ENCODE data around the gene TMEM200C. TPM values are rescaled to one million over a fixed set of nuclear protein-coding genes. Genes with fewer than 3 reads are reported as not detected.

Gene TMEM200C
- total and polyA plus RNA-seq, 2 donors (not counting 3 experiments of a cell fraction or from before 2014, with no cell fraction given) = 0.07 TPM; not detected in 1

- no peak overlapping the region for H3K4me2 ChIP-seq (ENCODE audit: insufficient read depth, low read length)
- ChIA-PET POLR2A (no interaction called here), CTCF (interaction anchor here (1.0 kb wide), 1 partner anchor 294 kb away, joined by 3 read pairs; no protein-coding TSS in a partner anchor)
- H3K9ac ChIP-seq (replicated peaks; ENCODE audit: extremely low read depth, insufficient read depth, low read length) = no peak overlapping the region
- TF ChIP-seq EZH2 (IDR thresholded peaks at IDR 0.05; ENCODE audit: borderline replicate concordance, low read depth, low read length, severe bottlenecking) (peak; percentile 78), FOS (IDR thresholded peaks at IDR 0.05; ENCODE audit: borderline replicate concordance, insufficient read depth, low read length) (no peak)
- dilution Hi-C loops (cut with MboI; ENCODE audit: extremely low pct_ligation_motif_present, low sequenced_read_pairs) = no loop called here
- no peak overlapping the region for H2AFZ ChIP-seq (ENCODE audit: low read depth, low read length)
- H3K4me3 ChIP-seq (replicated peaks in 1 of 3; ENCODE audit: insufficient read depth in 1 of 3, low read depth in 1 of 3, low read length in 3 of 3) = no peak overlapping the region
- no peaks in the 10 kb centered on the region for H3K9me1 ChIP-seq (replicated peaks; ENCODE audit: control insufficient read depth, extremely low read depth, insufficient read depth, low read length)
- peaks cover 59 to 75% of the 10 kb centered on the region in 2 experiments for H3K27me3 ChIP-seq (ENCODE audit: control insufficient read depth in 2 of 2, insufficient read depth in 2 of 2, low read length in 2 of 2)
- FAIRE-seq (no peak), DNase-seq (ENCODE audit: low read depth, low spot score) (no peak)
- intact Hi-C loops (cut with micrococcal nuclease) = loop anchor here (5.0 kb wide), 1 partner anchor 163 kb away; no protein-coding TSS in a partner anchor
- no peaks in the 10 kb centered on the region for H3K36me3 ChIP-seq (ENCODE audit: control insufficient read depth in 2 of 2, extremely low read depth in 1 of 2, insufficient read depth in 2 of 2, low read length in 2 of 2)
- H3K9me3 ChIP-seq (replicated peaks; ENCODE audit: control insufficient read depth, insufficient read depth, low read length) = no peaks in the 10 kb centered on the region
- H3K4me1 ChIP-seq (ENCODE audit: control insufficient read depth, extremely low read depth, insufficient read depth, low read length) = peaks cover 3% of the 10 kb centered on the region
- no peak overlapping the region for H3K27ac ChIP-seq (ENCODE audit: insufficient read depth, low read depth, low read length)
- no TSS peak for BruUV-seq (replicated peaks)
- no peaks in the 10 kb centered on the region for H3K79me2 ChIP-seq (ENCODE audit: control insufficient read depth, insufficient read depth, low read length)
- no peaks in the 10 kb centered on the region for H4K20me1 ChIP-seq (replicated peaks; ENCODE audit: control insufficient read depth, extremely low read depth, insufficient read depth, low read length)
Observed at GRCh38 chr18:5894611-5895298, 567 bp downstream of the TMEM200C start.

- FAIRE-seq = no peak
- Histone ChIP-seq H3K36me3 (ENCODE audit: control insufficient read depth in 2 of 2, extremely low read depth in 1 of 2, insufficient read depth in 2 of 2, low read length in 2 of 2) (no peaks in the 10 kb centered on the region), H3K27ac (ENCODE audit: insufficient read depth, low read depth, low read length) (no peak overlapping the region), H3K4me2 (ENCODE audit: insufficient read depth, low read length) (no peak overlapping the region), H3K27me3 (ENCODE audit: control insufficient read depth in 2 of 2, insufficient read depth in 2 of 2, low read length in 2 of 2) (peaks cover 59 to 75% of the 10 kb centered on the region in 2 experiments), H3K9me1 (replicated peaks; ENCODE audit: control insufficient read depth, extremely low read depth, insufficient read depth, low read length) (no peaks in the 10 kb centered on the region), H3K4me3 (replicated peaks in 1 of 3; ENCODE audit: insufficient read depth in 1 of 3, low read depth in 1 of 3, low read length in 3 of 3) (no peak overlapping the region), H2AFZ (ENCODE audit: low read depth, low read length) (no peak overlapping the region), H4K20me1 (replicated peaks; ENCODE audit: control insufficient read depth, extremely low read depth, insufficient read depth, low read length) (no peaks in the 10 kb centered on the region), H3K9me3 (replicated peaks; ENCODE audit: control insufficient read depth, insufficient read depth, low read length) (no peaks in the 10 kb centered on the region), H3K4me1 (ENCODE audit: control insufficient read depth, extremely low read depth, insufficient read depth, low read length) (peaks cover 3% of the 10 kb centered on the region), H3K79me2 (ENCODE audit: control insufficient read depth, insufficient read depth, low read length) (no peaks in the 10 kb centered on the region), H3K9ac (replicated peaks; ENCODE audit: extremely low read depth, insufficient read depth, low read length) (no peak overlapping the region)
- BruUV-seq (replicated peaks) = no TSS peak
- TF ChIP-seq GATA2 (IDR thresholded peaks at IDR 0.05; ENCODE audit: insufficient read depth, insufficient read length, low read depth, low read length) = no peak
- no peak for TF ChIP-seq FOS (IDR thresholded peaks at IDR 0.05; ENCODE audit: borderline replicate concordance, insufficient read depth, low read length)
- no peak for TF ChIP-seq EZH2 (IDR thresholded peaks at IDR 0.05; ENCODE audit: borderline replicate concordance, low read depth, low read length, severe bottlenecking)
- no peak for TF ChIP-seq POLR2AphosphoS5 (IDR thresholded peaks at IDR 0.05; ENCODE audit: insufficient read depth, low read depth, low read length)
- no peak for TF ChIP-seq MYC (IDR thresholded peaks at IDR 0.05; ENCODE audit: low read depth, low read length)
- no peak for TF ChIP-seq JUN (IDR thresholded peaks at IDR 0.05; ENCODE audit: borderline replicate concordance, insufficient read depth, insufficient read length, low read depth)
- no peak for TF ChIP-seq MAX (IDR thresholded peaks at IDR 0.05; ENCODE audit: insufficient read depth, insufficient read length)
- TF ChIP-seq CTCF (IDR thresholded peaks at IDR 0.05; ENCODE audit: extremely low read depth in 1 of 2, insufficient read depth in 1 of 2, low read depth in 1 of 2, low read length in 2 of 2) = no peak
- TF ChIP-seq POLR2A (IDR thresholded peaks at IDR 0.05; ENCODE audit: low read depth, low read length) = no peak
- ChIA-PET POLR2A (no interaction called here), CTCF (interaction anchor here (1.0 kb wide), 1 partner anchor 293 kb away, joined by 3 read pairs; no protein-coding TSS in a partner anchor)
- dilution Hi-C loops (cut with MboI; ENCODE audit: extremely low pct_ligation_motif_present, low sequenced_read_pairs) (no loop called here), intact Hi-C loops (cut with micrococcal nuclease) (loop anchor here (5.0 kb wide), 1 partner anchor 163 kb away; no protein-coding TSS in a partner anchor)
- no peak for DNase-seq (ENCODE audit: low read depth, low spot score)
Observed at GRCh38 chr18:5893956-5894610, 1.2 kb downstream of the TMEM200C start.
